NT2/D1 (cell line): ENCODE measurements around the gene FLG2.

Experiments
- DNase-seq: peaks from one replicate; pipeline ENCODE4 v3.0.0-alpha.2; 2011; ENCODE audit warnings: low read depth, low spot score
- H3K27me3 ChIP-seq: 2 replicates; pipeline ENCODE4 v1.6.0; 2011; ENCODE audit warnings: mild to moderate bottlenecking; ENCODE audit not compliant: insufficient read length, insufficient read depth
- H3K36me3 ChIP-seq: 2 replicates; pipeline ENCODE4 v1.6.1; 2011; ENCODE audit warnings: mild to moderate bottlenecking, low read length, mixed read lengths; ENCODE audit not compliant: insufficient read depth, insufficient read length
- H3K4me1 ChIP-seq: 2 replicates; pipeline ENCODE4 v1.5.1; 2011; ENCODE audit not compliant: insufficient read depth, insufficient read length
- H3K4me3 ChIP-seq: 2 replicates; pipeline ENCODE4 v1.5.1; 2011; ENCODE audit warnings: low read depth; ENCODE audit not compliant: insufficient read length
- H3K9ac ChIP-seq: 2 replicates; pipeline ENCODE4 v1.6.0; 2011; ENCODE audit warnings: low read depth; ENCODE audit not compliant: insufficient read length
- H3K9me3 ChIP-seq: 2 replicates; pipeline ENCODE4 v1.5.1; 2011; ENCODE audit warnings: mild to moderate bottlenecking, low read length; ENCODE audit not compliant: insufficient read depth
- SUZ12 ChIP-seq: IDR thresholded peaks from 2 replicates; pipeline ENCODE4 v1.6.1; 2011; ENCODE audit not compliant: insufficient read length, insufficient read depth; ENCODE audit errors: extremely low read depth
- YY1 ChIP-seq: IDR thresholded peaks from 2 replicates; pipeline ENCODE4 v1.6.1; 2011; ENCODE audit not compliant: insufficient read length, insufficient read depth
- ZNF274 ChIP-seq: IDR thresholded peaks from 2 replicates; pipeline ENCODE4 v1.6.1; 2011; ENCODE audit warnings: mild to moderate bottlenecking, low read depth, low read length

Gene FLG2

GRCh38 chr1:152386940-152387339 is 27.1 kb upstream of the FLG2 start:
- Histone ChIP-seq H3K9ac (no peak overlapping the region), H3K27me3 (no peaks in the 10 kb centered on the region), H3K4me1 (no peaks in the 10 kb centered on the region), H3K4me3 (no peak overlapping the region), H3K9me3 (no peaks in the 10 kb centered on the region), H3K36me3 (no peaks in the 10 kb centered on the region)
- TF ChIP-seq ZNF274 (no peak), YY1 (no peak)
- no peak for DNase-seq

GRCh38 chr1:152380932-152381331 is 21.1 kb upstream of the FLG2 start:
- H3K27me3 ChIP-seq: no peaks in the 10 kb centered on the region
- H3K36me3 ChIP-seq: no peaks in the 10 kb centered on the region
- no peaks in the 10 kb centered on the region for H3K9me3 ChIP-seq
- no peak overlapping the region for H3K9ac ChIP-seq
- TF ChIP-seq SUZ12: no peak
- TF ChIP-seq ZNF274: no peak
- TF ChIP-seq YY1: no peak
- H3K4me3 ChIP-seq: no peak overlapping the region
- no peaks in the 10 kb centered on the region for H3K4me1 ChIP-seq
- DNase-seq: no peak

- no peak overlapping the region for H3K9ac ChIP-seq
- TF ChIP-seq ZNF274 (no peak), YY1 (no peak), SUZ12 (no peak)
- no peaks in the 10 kb centered on the region for H3K36me3 ChIP-seq
- no peak overlapping the region for H3K4me3 ChIP-seq
- peaks cover 3% of the 10 kb centered on the region; the same call in 1 of the 2 replicates for H3K9me3 ChIP-seq
- DNase-seq: no peak
- H3K27me3 ChIP-seq: no peaks in the 10 kb centered on the region
- H3K4me1 ChIP-seq: no peaks in the 10 kb centered on the region
These were observed 14.6 kb upstream of the FLG2 start for GRCh38 chr1:152374451-152374850.

GRCh38 chr1:152372672-152373071 is 12.9 kb upstream of the FLG2 start:
- Histone ChIP-seq H3K9me3 (peaks cover 10% of the 10 kb centered on the region; the same call in 1 of the 2 replicates), H3K4me1 (no peaks in the 10 kb centered on the region), H3K4me3 (no peak overlapping the region), H3K9ac (no peak overlapping the region), H3K27me3 (no peaks in the 10 kb centered on the region), H3K36me3 (no peaks in the 10 kb centered on the region)
- DNase-seq: no peak
- TF ChIP-seq ZNF274 (no peak), YY1 (no peak), SUZ12 (no peak)

GRCh38 chr1:152367436-152367835 is 7.6 kb upstream of the FLG2 start:
- Histone ChIP-seq H3K9ac (no peak overlapping the region), H3K9me3 (peaks cover 10% of the 10 kb centered on the region; the same call in 1 of the 2 replicates), H3K27me3 (no peaks in the 10 kb centered on the region), H3K36me3 (no peaks in the 10 kb centered on the region), H3K4me1 (no peaks in the 10 kb centered on the region), H3K4me3 (no peak overlapping the region)
- DNase-seq: no peak
- TF ChIP-seq ZNF274 (no peak), YY1 (no peak), SUZ12 (no peak)

GRCh38 chr1:152356736-152357135 is 3.1 kb downstream of the FLG2 start:
- H3K4me1 ChIP-seq: no peaks in the 10 kb centered on the region
- no peak overlapping the region for H3K4me3 ChIP-seq
- H3K9me3 ChIP-seq: no peaks in the 10 kb centered on the region; the same call in 1 of the 2 replicates
- no peak for DNase-seq
- no peaks in the 10 kb centered on the region for H3K36me3 ChIP-seq
- no peak overlapping the region for H3K9ac ChIP-seq
- H3K27me3 ChIP-seq: no peaks in the 10 kb centered on the region
- TF ChIP-seq ZNF274 (no peak), SUZ12 (no peak), YY1 (no peak)

GRCh38 chr1:152349611-152350010 is 10.2 kb downstream of the FLG2 start:
- Histone ChIP-seq H3K4me1 (no peaks in the 10 kb centered on the region), H3K9ac (no peak overlapping the region), H3K9me3 (no peaks in the 10 kb centered on the region; the same call in 1 of the 2 replicates), H3K27me3 (no peaks in the 10 kb centered on the region), H3K36me3 (peaks cover 4% of the 10 kb centered on the region), H3K4me3 (no peak overlapping the region)
- DNase-seq: no peak
- TF ChIP-seq SUZ12 (no peak), ZNF274 (no peak), YY1 (no peak)

- TF ChIP-seq YY1: no peak
- H3K9me3 ChIP-seq: no peaks in the 10 kb centered on the region
- H3K4me1 ChIP-seq: no peaks in the 10 kb centered on the region
- DNase-seq: no peak
- no peaks in the 10 kb centered on the region for H3K27me3 ChIP-seq
- H3K36me3 ChIP-seq: peaks cover 4% of the 10 kb centered on the region
- H3K9ac ChIP-seq: no peak overlapping the region
- H3K4me3 ChIP-seq: no peak overlapping the region
These were observed 11.4 kb downstream of the FLG2 start for GRCh38 chr1:152348447-152348846.
